GM10266 (cell line): ENCODE data around the gene ZBTB20.

ENCODE experiments used
- DNase-seq: peaks from one replicate; pipeline ENCODE4 v3.0.0; 2012; ENCODE audit errors: extremely low spot score
- TF ChIP-seq, protein P1 (sequence below): IDR thresholded peaks from 2 replicates; pipeline ENCODE4 v1.5.1; 2012; ENCODE audit warnings: mild to moderate bottlenecking, low read depth; ENCODE audit not compliant: control insufficient read depth, insufficient read depth; ENCODE audit errors: missing control alignments

Gene ZBTB20

DNA sequence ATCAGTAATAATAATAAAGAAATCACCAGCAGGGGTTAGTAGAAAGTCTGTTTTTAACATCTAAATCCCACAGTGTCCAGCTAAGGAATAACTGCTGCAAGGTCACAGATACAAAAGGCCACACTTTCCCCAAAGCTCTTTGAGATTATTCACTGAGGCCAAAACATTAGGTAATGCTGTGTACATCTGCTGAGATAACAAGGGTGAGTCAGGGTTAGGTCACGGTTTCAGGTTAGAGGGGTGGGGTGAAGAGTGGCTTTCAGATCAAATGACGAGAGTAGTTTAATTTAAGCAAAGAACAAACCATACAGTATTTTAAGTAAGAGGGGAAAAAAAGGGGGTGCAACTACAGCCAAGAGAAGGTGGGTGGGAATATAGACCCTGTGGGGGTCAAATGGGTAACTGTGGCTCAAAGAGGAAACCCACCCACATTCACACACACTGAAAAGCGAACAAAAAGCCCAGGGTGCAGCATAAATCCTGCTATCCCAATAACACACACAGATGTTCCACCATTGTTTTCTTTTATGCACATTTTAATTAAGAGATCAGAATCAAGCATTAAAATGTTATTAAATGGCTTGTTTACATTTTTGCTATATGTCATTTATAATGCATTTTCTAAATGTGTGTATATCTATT lies 440.4 kb downstream of the ZBTB20 start:
- TF ChIP-seq, protein P1, sequence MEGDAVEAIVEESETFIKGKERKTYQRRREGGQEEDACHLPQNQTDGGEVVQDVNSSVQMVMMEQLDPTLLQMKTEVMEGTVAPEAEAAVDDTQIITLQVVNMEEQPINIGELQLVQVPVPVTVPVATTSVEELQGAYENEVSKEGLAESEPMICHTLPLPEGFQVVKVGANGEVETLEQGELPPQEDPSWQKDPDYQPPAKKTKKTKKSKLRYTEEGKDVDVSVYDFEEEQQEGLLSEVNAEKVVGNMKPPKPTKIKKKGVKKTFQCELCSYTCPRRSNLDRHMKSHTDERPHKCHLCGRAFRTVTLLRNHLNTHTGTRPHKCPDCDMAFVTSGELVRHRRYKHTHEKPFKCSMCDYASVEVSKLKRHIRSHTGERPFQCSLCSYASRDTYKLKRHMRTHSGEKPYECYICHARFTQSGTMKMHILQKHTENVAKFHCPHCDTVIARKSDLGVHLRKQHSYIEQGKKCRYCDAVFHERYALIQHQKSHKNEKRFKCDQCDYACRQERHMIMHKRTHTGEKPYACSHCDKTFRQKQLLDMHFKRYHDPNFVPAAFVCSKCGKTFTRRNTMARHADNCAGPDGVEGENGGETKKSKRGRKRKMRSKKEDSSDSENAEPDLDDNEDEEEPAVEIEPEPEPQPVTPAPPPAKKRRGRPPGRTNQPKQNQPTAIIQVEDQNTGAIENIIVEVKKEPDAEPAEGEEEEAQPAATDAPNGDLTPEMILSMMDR, result no peak
- peak; percentile 52 for DNase-seq

DNA sequence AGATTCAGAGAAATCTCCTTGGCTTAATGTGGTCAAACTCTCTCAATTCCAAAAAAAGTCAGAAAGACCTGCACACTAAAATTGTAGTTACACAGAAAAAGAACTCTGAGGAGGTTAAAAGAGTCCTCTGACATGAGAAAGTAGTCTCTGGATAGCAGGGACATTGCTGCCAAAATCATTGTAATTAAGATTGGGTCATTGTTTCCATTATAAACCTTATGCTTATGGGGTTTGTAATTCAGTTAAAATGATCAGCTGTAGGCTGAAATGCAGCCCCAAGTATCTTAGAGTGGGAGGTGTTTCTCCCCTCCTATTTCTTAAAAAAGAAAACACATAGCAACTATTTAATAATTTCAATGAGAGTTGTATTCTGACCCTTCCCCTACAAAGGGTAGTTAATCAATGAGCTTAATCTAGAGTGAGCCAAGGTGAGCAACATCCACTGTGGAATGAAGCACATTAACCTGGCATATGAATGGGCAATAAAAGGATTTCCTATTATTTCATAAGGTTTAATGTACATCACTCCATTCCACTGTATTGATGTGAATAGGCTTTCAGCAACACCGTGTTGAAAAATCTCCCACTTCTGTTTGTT lies 446.4 kb downstream of the ZBTB20 start:
- TF ChIP-seq, protein P1, result no peak
- DNase-seq, result no peak

DNA sequence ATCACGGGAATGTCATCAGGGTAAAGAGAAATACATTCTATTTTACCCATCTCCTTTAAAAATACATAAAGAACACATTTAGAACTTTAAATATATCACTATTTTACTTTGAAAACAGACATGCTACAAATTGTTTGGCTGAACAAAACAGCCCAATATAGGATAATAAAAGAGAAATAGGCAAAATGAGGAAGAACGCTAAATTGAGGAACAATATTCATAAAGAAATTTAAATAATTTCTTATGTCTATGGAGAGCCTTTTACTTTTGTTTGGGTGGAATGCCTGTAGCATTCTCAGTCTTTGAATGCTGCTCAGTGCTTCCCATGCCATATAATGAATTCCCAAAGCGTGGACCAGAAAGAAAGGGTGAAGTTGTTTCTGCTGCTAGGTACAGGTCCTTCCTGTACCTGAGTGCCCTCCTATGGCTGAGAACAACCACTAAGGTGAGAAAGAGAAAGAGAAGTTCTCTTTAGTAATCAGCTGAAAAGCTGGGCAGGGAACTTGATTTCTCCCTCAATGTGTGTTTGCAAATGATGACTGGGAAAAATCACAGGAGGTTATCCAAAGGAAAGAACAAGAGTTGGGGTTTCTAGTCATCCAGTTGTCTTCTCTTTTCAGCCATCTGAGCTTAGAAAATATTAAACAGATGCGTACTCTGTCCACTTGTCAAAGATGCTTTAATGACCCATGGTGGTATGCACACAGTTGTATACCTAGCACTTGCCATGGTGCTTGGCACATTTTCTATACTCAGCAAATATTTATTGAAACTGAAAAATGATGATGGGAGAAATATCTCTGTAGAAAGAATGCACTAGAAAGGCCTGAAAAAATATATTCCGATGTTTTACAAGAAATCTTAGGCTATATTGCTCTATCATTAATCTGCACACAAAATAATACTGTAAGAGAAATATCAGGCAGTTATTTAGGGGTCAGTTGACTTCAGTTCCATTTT lies 448.7 kb downstream of the ZBTB20 start:
- TF ChIP-seq, protein P1, result no peak
- DNase-seq, result no peak

DNA sequence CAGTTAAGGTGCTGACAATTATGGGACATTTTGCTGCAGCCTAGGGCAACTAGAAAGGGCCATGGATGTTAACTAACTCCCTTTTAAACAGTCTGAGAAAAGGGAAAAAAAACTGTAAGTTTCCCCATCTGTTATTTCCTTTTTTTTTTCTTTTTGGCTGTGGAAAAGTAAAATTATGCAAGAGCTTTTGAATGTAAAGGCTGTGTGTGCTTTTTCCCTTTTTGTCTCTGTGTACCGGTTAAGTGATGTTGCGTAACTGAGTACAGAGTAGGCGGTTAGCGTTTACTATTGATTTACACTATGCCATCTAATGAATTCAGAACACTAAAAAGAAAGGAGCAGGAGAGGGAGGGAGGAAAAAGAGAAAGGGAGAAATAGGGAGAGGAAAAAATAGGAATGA lies 449.7 kb downstream of the ZBTB20 start:
- TF ChIP-seq, protein P1, result no peak
- no peak for DNase-seq

DNA sequence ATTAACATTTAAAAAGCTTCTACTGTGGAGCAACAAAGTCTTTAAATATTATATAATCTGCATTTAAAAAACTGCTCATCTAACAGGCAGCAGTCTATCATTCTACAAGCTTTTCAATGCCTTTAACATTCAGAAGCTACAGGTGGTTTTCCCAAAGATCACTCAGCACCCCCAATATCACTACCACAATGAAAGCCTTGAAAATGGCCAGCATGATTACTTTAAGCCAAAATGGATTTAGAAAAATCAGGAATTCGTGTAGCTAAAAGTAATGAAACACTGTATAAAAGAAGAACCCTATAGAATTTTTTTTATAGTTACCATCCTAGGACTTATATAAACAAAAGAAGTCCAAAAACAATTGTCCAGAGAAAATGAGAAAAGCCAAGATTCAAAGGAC lies 452.8 kb downstream of the ZBTB20 start:
- DNase-seq, result no peak
- TF ChIP-seq, protein P1, result no peak

DNA sequence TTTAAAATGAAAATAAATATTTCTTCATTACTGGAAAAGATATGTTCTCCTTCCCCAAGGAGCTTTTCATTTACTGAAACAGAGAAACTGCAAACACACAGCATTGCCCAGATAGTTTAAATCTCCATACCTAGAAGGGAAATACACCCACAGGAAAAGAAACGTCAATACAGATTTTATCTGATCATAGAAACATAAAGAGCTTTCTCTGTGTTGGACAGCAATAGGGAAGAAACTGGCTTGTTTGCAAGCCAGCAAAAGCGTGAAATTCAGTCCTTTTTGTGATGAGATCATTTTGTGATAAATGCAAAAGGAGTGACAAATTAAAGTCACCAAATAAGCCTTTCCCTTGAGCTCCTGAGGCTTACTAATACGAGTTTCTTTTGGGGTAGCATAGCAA lies 455.2 kb downstream of the ZBTB20 start:
- TF ChIP-seq, protein P1, result no peak
- no peak for DNase-seq
